HepG2 (cell line): ENCODE data around the gene WIPF3. TPM values are rescaled to one million over a fixed set of nuclear protein-coding genes. Genes with fewer than 3 reads are reported as not detected.

Source experiments
- ATAC-seq: fragments of 200-7000 bp; cut with Tn5 transposase; 3 replicates; pipeline ENCODE4 v1.9.1; 2020; ENCODE audit warnings: mild to moderate bottlenecking, moderate library complexity
- BruUV-seq: library from RNA; stranded (reverse); fragments of 400-500 nt; replicated peaks from 2 replicates; lab custom pipeline; 2021; lab: Mats Ljungman, UMichigan
- CTCF ChIA-PET: fragments of 300-600 bp; formaldehyde crosslinking; extraction: SDS; loops from one replicate; lab custom pipeline; 2021; ENCODE audit warnings: low total read pairs, inconsistent platforms, low intra/inter-chr PET ratio; lab: Yijun Ruan, JAX
- POLR2A ChIA-PET: fragments of 350-600 bp; sonication (Branson Sonifier 250); formaldehyde crosslinking; loops from one replicate; lab custom pipeline; 2020; ENCODE audit warnings: antibody characterized with exemption, inconsistent platforms; lab: Yijun Ruan, JAX
- DNase-seq: peaks from one replicate; pipeline ENCODE4 v3.0.0-alpha.2; 2015; ENCODE audit warnings: low spot score
- FAIRE-seq: peaks from 3 replicates; lab custom pipeline; 2011; peaks lifted over from hg19 to GRCh38; lab: Jason Lieb, UNC
- H2AFZ ChIP-seq: one replicate; pipeline ENCODE4 v1.6.1; 2011; ENCODE audit warnings: low read length, inconsistent platforms
- H3K27ac ChIP-seq: fragments of 300-600 bp; 3 replicates; pipeline ENCODE4 v1.8.0; 2011; ENCODE audit warnings: mixed run types, mild to moderate bottlenecking, mixed read lengths, low read length, inconsistent platforms; ENCODE audit not compliant: insufficient read depth; ENCODE audit errors: extremely low read length
- H3K27me3 ChIP-seq, 2 experiments: fragments of 200-600 bp in 1 of 2; 2 replicates in 1 of 2; 3 replicates in 1 of 2; pipeline versions ENCODE4 v1.6.0 to v1.8.0; 2011; ENCODE audit warnings: low read length in 2 of 2, mild to moderate bottlenecking in 2 of 2, moderate library complexity in 2 of 2, inconsistent platforms in 1 of 2; ENCODE audit not compliant: insufficient read depth in 2 of 2, control insufficient read depth in 1 of 2
- H3K36me3 ChIP-seq, 2 experiments: fragments of 200-600 bp in 1 of 2; replicated peaks in 1 of 2; 2 replicates in 1 of 2; 3 replicates in 1 of 2; pipeline versions ENCODE4 v1.5.1 to v1.8.0; 2011; ENCODE audit warnings: low read length in 2 of 2, inconsistent platforms in 1 of 2; ENCODE audit not compliant: insufficient read depth in 2 of 2, control insufficient read depth in 1 of 2
- H3K4me1 ChIP-seq: 2 replicates; pipeline ENCODE4 v1.5.1; 2012; ENCODE audit warnings: low read length, inconsistent platforms; ENCODE audit not compliant: insufficient read depth
- H3K4me2 ChIP-seq: 2 replicates; pipeline ENCODE4 v1.6.0; 2011; ENCODE audit warnings: low read depth, low read length, inconsistent platforms
- H3K4me3 ChIP-seq, 3 experiments: fragments of 200-600 bp in 1 of 3; sonication (generic), shearing (Covaris generic) in 1 of 3; replicated peaks in 1 of 3; 2 replicates each; pipeline ENCODE4 v1.5.1; 2011 to 2016; ENCODE audit warnings: low read length in 3 of 3, inconsistent platforms in 2 of 3, low read depth in 2 of 3, mild to moderate bottlenecking in 2 of 3, control low read depth in 1 of 3, mixed read lengths in 1 of 3; ENCODE audit not compliant: insufficient read depth in 1 of 3
- H3K79me2 ChIP-seq: one replicate; pipeline ENCODE4 v1.6.1; 2011; ENCODE audit warnings: low read length, inconsistent platforms; ENCODE audit not compliant: insufficient read depth
- H3K9ac ChIP-seq: 2 replicates; pipeline ENCODE4 v1.6.0; 2011; ENCODE audit warnings: mild to moderate bottlenecking, low read depth, low read length, inconsistent platforms; ENCODE audit not compliant: insufficient read depth
- H3K9me3 ChIP-seq: 2 replicates; pipeline ENCODE4 v1.5.1; 2012; ENCODE audit warnings: mild to moderate bottlenecking, low read length
- H4K20me1 ChIP-seq: 2 replicates; pipeline ENCODE4 v1.6.0; 2011; ENCODE audit warnings: inconsistent platforms, mild to moderate bottlenecking, low read length, moderate library complexity; ENCODE audit not compliant: insufficient read depth
- FOXA1 ChIP-seq, 2 experiments: fragments of 450-650 bp in 1 of 2; sonication (generic) in 1 of 2; formaldehyde crosslinking in 1 of 2; IDR thresholded peaks; 2 replicates each; pipeline versions ENCODE4 v1.4.0 to v1.6.1; 2016 to 2020; ENCODE audit warnings: missing genetic modification reagents in 1 of 2
- JUN ChIP-seq: sonication (generic); formaldehyde crosslinking; IDR thresholded peaks from 2 replicates; pipeline ENCODE4 v1.4.0; 2020; ENCODE audit warnings: mild to moderate bottlenecking, missing genetic modification reagents
- SATB2 ChIP-seq: sonication (generic); formaldehyde crosslinking; IDR thresholded peaks from 2 replicates; pipeline ENCODE4 v1.5.0; 2020; ENCODE audit warnings: missing genetic modification reagents
- SP140L ChIP-seq: sonication (generic); formaldehyde crosslinking; IDR thresholded peaks from 2 replicates; pipeline ENCODE4 v1.4.0; 2020; ENCODE audit warnings: missing genetic modification reagents, borderline replicate concordance
- TFDP2 ChIP-seq: sonication (generic); formaldehyde crosslinking; IDR thresholded peaks from 2 replicates; pipeline ENCODE4 v1.4.0; 2020; ENCODE audit warnings: missing genetic modification reagents
- ZFP36L2 ChIP-seq: sonication (generic); formaldehyde crosslinking; IDR thresholded peaks from 2 replicates; pipeline ENCODE4 v1.4.0; 2020; ENCODE audit warnings: missing genetic modification reagents
- ZNF17 ChIP-seq: sonication (generic); formaldehyde crosslinking; IDR thresholded peaks from 2 replicates; pipeline ENCODE4 v1.5.0; 2020; ENCODE audit warnings: mild to moderate bottlenecking, missing genetic modification reagents
- ZNF180 ChIP-seq: sonication (generic); formaldehyde crosslinking; IDR thresholded peaks from 2 replicates; pipeline ENCODE4 v1.4.0; 2020; ENCODE audit warnings: low read depth, missing genetic modification reagents, borderline replicate concordance
- ZNF253 ChIP-seq: sonication (generic); formaldehyde crosslinking; IDR thresholded peaks from 2 replicates; pipeline ENCODE4 v1.8.0; 2022; ENCODE audit warnings: mild to moderate bottlenecking, missing genetic modification reagents, borderline replicate concordance
- ZNF275 ChIP-seq: sonication (generic); formaldehyde crosslinking; IDR thresholded peaks from 2 replicates; pipeline ENCODE4 v1.8.0; 2022; ENCODE audit warnings: missing genetic modification reagents, mild to moderate bottlenecking, inconsistent platforms, borderline replicate concordance
- ZNF577 ChIP-seq: sonication (generic); formaldehyde crosslinking; IDR thresholded peaks from 2 replicates; pipeline ENCODE4 v1.4.0; 2020; ENCODE audit warnings: mild to moderate bottlenecking, low read depth, missing genetic modification reagents, borderline replicate concordance
- ZNF678 ChIP-seq: sonication (generic); formaldehyde crosslinking; IDR thresholded peaks from 2 replicates; pipeline ENCODE4 v1.4.0; 2020; ENCODE audit warnings: mild to moderate bottlenecking, missing genetic modification reagents
- WGBS: methylation state at CpG from one replicate; pipeline ENCODE4 v1.1.6; 2017; ENCODE audit warnings: low lambda C conversion rate; 5-methylcytosine and 5-hydroxymethylcytosine counted together
- in situ Hi-C: cut with HindIII; loops from 2 replicates; pipeline ENCODE4 v1.10.0; 2017; ENCODE audit warnings: low pct_unique_long_range_greater_than_20kb; ENCODE audit not compliant: extremely low pct_ligation_motif_present
- intact Hi-C: fragments of 100-400 bp; cut with micrococcal nuclease; formaldehyde crosslinking; loops from one replicate; pipeline ENCODE4 v1.10.0; 2022; ENCODE audit not compliant: unreplicated experiment
- polyA plus RNA-seq, 8 experiments: library from polyadenylated mRNA; depleted of rRNA in 3 of 8; stranded (reverse) in 7 of 8; unstranded in 1 of 8; fragments of >200 nt; fragmentation: Illumina TruSeq in 4 of 8; extraction: Trizol in 4 of 8; gene quantifications; 2 replicates each; pipeline versions ENCODE4 v1.2.1 to v1.2.3, GENCODE V29; 2011 to 2016; ENCODE audit warnings: low read depth in 4 of 8, missing spikeins in 1 of 8, mixed read lengths in 1 of 8; ENCODE audit not compliant: insufficient read depth in 1 of 8
- total RNA-seq, 5 experiments: library from RNA; depleted of rRNA; stranded (reverse); fragments of >200 nt; fragmentation: Illumina TruSeq; extraction: Trizol; gene quantifications; 2 replicates each; pipeline ENCODE4 v1.2.3, GENCODE V29; 2016; ENCODE audit warnings: low read depth in 1 of 5

WIPF3 gene
- total and polyA plus RNA-seq, 2 of the 13 experiments (the other 11 are each of a cell fraction or from before 2014, with no cell fraction given): 0.03 TPM; not detected in 1

GRCh38 chr7:29801929-29802328, 4.4 kb upstream of the WIPF3 start:
- CTCF ChIA-PET: no interaction called here
- BruUV-seq: no TSS peak

More at GRCh38 chr7:29801929-29802328, 4.4 kb upstream of the WIPF3 start:
- H3K27me3 ChIP-seq: peaks cover 0 to 30% of the 10 kb centered on the region in 2 experiments
- H4K20me1 ChIP-seq: no peaks in the 10 kb centered on the region
- no peaks in the 10 kb centered on the region for H3K9me3 ChIP-seq
- POLR2A ChIA-PET: no interaction called here
- WGBS: 0% methylated on average over 1 of the region's 1 CpG
- H3K4me1 ChIP-seq: peaks cover 11% of the 10 kb centered on the region
- no peaks in the 10 kb centered on the region for H3K36me3 ChIP-seq
- no peak overlapping the region for H2AFZ ChIP-seq
- ATAC-seq: no peak
- no peak for FAIRE-seq
- no peak for TF ChIP-seq ZNF180 (CRISPR knock-in tag)
- no peak for TF ChIP-seq ZNF678 (CRISPR knock-in tag)
- TF ChIP-seq FOXA1 (IDR thresholded peaks at IDR 0.05): no peak
- no peak for TF ChIP-seq FOXA1 (CRISPR knock-in tag; IDR thresholded peaks at IDR 0.05)
- no peak for TF ChIP-seq SP140L
- no peak for TF ChIP-seq ZFP36L2
- no peak for TF ChIP-seq TFDP2 (CRISPR knock-in tag)
- no peak for TF ChIP-seq ZNF275 (CRISPR knock-in tag)
- no peak for TF ChIP-seq JUN (CRISPR knock-in tag)
- no peak for TF ChIP-seq ZNF577 (CRISPR knock-in tag)
- TF ChIP-seq ZNF17 (CRISPR knock-in tag): no peak
- no peak for TF ChIP-seq SATB2 (CRISPR knock-in tag)
- TF ChIP-seq ZNF253: no peak
- TF ChIP-seq, all 625 proteins: peak for 0
- no peak for DNase-seq
- H3K27ac ChIP-seq: no peak overlapping the region
- H3K4me2 ChIP-seq: no peak overlapping the region
- intact Hi-C loops (no loop called here), in situ Hi-C loops (no loop called here)
- no peak overlapping the region for H3K9ac ChIP-seq
- no peak overlapping the region for H3K4me3 ChIP-seq
- no peaks in the 10 kb centered on the region for H3K79me2 ChIP-seq
